Ovary (tissue), 9 donors: ENCODE data around the gene BHLHE41. TPM values are rescaled to one million over a fixed set of nuclear protein-coding genes. Genes with fewer than 3 reads are reported as not detected.

Source experiments
- DNase-seq, 5 donors: peaks; one replicate each; pipeline ENCODE4 v3.0.0-alpha.2; 2019 to 2020
- H3K27ac ChIP-seq, 2 donors: fragments of 200-600 bp; one replicate each; pipeline versions ENCODE4 v1.5.1 to v1.8.0; 2019 to 2022
- H3K27me3 ChIP-seq: fragments of 200-600 bp; one replicate; pipeline ENCODE4 v1.8.0; 2022
- H3K36me3 ChIP-seq: fragments of 200-600 bp; sonication (generic); one replicate; pipeline ENCODE4 v1.5.1; 2019
- H3K4me1 ChIP-seq: one replicate; pipeline ENCODE4 v1.8.1; 2013; ENCODE audit warnings: mild to moderate bottlenecking, moderate library complexity; ENCODE audit not compliant: insufficient read depth
- H3K4me3 ChIP-seq: fragments of 200-600 bp; sonication (generic); one replicate; pipeline ENCODE4 v1.5.1; 2017
- H3K9me3 ChIP-seq, 2 donors: fragments of 200-600 bp in 1 of 2; sonication (generic) in 1 of 2; one replicate each; pipeline versions ENCODE4 v1.5.1 to v1.8.1; 2013 to 2019; ENCODE audit warnings: mild to moderate bottlenecking in 1 of 2, moderate library complexity in 1 of 2
- EP300 ChIP-seq: sonication (generic); formaldehyde crosslinking; IDR thresholded peaks from one replicate; pipeline ENCODE4 v1.6.1; 2017; ENCODE audit warnings: antibody characterized with exemption
- POLR2A ChIP-seq: fragments of 450-650 bp; IDR thresholded peaks from one replicate; pipeline ENCODE4 v1.6.1; 2017; ENCODE audit warnings: antibody characterized with exemption, mild to moderate bottlenecking, moderate library complexity
- WGBS, 3 donors: extraction: QIAGEN DNeasy Blood & Tissue Kit in 1 of 3; methylation state at CpG; one replicate each; pipeline versions ENCODE4 v1.1.5 to v1.1.7; 2013 to 2017; 5-methylcytosine and 5-hydroxymethylcytosine counted together
- intact Hi-C, 4 donors: fragments of 100-400 bp; cut with DNase I; formaldehyde crosslinking; loops; one replicate each; pipeline versions ENCODE4 v1.11.0 to v1.15.1; 2022 to 2023
- polyA plus RNA-seq, 2 donors: library from polyadenylated mRNA; stranded (reverse); fragments of 200-250 nt in 1 of 2; fragments of 350-450 nt in 1 of 2; fragmentation: Illumina TruSeq in 1 of 2; extraction: RNeasy Lipid Tissue Mini Kit (QIAGEN cat#74804) in 1 of 2; gene quantifications; one replicate each; pipeline ENCODE4 v1.2.3, GENCODE V29; 2013 to 2014
- total RNA-seq, 7 donors: library from RNA; depleted of rRNA in 2 of 7; stranded (reverse); fragments of >200 nt in 2 of 7; fragmentation: NEBNext Ultra II Directional in 3 of 7; extraction: Animal tissue kit (Norgen Biotek cat#: 25700) in 3 of 7; gene quantifications; one replicate each; pipeline versions ENCODE4 v1.1.0 to v1.2.4, GENCODE V29; 2016 to 2023
- TF ChIP-seq, protein P1 (sequence below), 3 donors: fragments of 450-650 bp in 2 of 3; fragments of 200-600 bp in 1 of 3; IDR thresholded peaks; one replicate each; pipeline versions ENCODE4 v1.5.1 to v1.8.0; 2016 to 2022; ENCODE audit warnings: antibody characterized with exemption in 3 of 3, mild to moderate bottlenecking in 1 of 3
- donor health status: DM: no; HTN: no; CAD: no; lungs with moderate emphysema.
- donor health status: DM: no; HTN: no; CAD: no.
- donor health status: Bipolar disorder and iron deficiency.
- donor health status: DM: yes; HTN: yes; CAD: no.
- donor health status: DM: no; HTN: no; CAD: no.
- donor health status: DM: yes; HTN: yes; CAD: no.

The BHLHE41 gene
- total and polyA plus RNA-seq, 9 donors = 4.2 to 42.8 (median 27.4) TPM

DNA sequence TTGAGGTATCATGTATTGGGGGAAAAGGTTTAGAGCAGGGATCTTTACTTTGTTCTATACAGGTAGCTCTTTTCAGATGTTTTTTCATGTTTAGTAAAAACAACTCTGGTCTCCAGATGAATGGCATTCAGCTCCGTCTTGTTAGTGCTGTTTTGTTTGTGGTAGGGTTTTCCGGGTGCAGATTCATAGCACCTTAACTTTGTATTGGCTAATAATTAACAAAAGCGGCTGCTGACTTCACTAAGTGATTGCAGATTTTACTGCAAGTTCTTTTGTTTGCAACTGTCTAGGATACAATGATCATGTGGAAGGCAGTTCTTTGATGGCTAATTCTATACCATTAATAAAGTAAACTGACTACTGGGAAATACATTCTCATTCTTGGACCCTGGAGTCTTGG is 32.2 kb upstream of the BHLHE41 start:
- DNase-seq = no peak
- Histone ChIP-seq H3K9me3 (no peaks in the 10 kb centered on the region), H3K4me1 (peaks cover 7% of the 10 kb centered on the region), H3K27ac (no peak overlapping the region), H3K4me3 (no peak overlapping the region), H3K36me3 (no peaks in the 10 kb centered on the region), H3K27me3 (no peaks in the 10 kb centered on the region)
- whole genome bisulfite sequencing, 3 donors = 62 to 77% (median 63%) methylated on average over 3 of the region's 3 CpGs
- intact Hi-C loops = no loop called here
- TF ChIP-seq POLR2A (no peak), EP300 (no peak)
- TF ChIP-seq, protein P1, sequence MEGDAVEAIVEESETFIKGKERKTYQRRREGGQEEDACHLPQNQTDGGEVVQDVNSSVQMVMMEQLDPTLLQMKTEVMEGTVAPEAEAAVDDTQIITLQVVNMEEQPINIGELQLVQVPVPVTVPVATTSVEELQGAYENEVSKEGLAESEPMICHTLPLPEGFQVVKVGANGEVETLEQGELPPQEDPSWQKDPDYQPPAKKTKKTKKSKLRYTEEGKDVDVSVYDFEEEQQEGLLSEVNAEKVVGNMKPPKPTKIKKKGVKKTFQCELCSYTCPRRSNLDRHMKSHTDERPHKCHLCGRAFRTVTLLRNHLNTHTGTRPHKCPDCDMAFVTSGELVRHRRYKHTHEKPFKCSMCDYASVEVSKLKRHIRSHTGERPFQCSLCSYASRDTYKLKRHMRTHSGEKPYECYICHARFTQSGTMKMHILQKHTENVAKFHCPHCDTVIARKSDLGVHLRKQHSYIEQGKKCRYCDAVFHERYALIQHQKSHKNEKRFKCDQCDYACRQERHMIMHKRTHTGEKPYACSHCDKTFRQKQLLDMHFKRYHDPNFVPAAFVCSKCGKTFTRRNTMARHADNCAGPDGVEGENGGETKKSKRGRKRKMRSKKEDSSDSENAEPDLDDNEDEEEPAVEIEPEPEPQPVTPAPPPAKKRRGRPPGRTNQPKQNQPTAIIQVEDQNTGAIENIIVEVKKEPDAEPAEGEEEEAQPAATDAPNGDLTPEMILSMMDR (IDR thresholded peaks at IDR 0.05) = no peak

DNA sequence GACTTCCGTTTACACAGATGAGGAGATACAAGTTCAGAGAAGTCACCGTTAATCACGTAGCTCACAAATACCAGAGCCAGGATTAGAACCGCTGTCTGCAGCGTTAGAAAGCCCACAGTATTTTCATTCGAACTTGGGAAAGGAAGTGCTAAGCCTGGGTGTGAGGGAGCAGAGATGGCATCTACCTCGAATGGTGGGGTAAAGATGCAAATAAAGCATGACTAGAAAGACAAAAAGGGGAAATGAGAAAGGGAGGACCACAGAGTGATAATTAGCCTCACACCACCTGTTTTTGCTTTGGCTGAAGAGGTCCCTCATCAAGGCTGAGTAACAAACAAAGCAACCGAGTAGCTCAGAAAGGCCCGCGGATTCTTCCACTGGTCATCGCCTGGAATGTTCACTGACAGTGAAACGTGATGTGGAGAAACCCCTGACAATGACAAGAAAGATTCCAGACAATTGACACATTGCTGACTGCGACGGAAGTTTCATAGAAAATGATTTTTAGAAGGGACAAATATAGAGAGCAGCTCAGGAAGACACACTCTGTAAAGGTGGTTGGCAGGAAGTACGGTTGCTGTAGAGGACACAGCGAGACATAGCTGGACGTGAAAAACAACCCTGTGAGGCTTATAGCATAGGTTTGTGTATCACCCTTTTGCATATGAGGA is 31.5 kb upstream of the BHLHE41 start:
- H3K9me3 ChIP-seq = no peaks in the 10 kb centered on the region
- 83 to 84% (median 83%) methylated on average over 17 of the region's 17 CpGs for WGBS, 3 donors
- intact Hi-C loops = no loop called here

DNA sequence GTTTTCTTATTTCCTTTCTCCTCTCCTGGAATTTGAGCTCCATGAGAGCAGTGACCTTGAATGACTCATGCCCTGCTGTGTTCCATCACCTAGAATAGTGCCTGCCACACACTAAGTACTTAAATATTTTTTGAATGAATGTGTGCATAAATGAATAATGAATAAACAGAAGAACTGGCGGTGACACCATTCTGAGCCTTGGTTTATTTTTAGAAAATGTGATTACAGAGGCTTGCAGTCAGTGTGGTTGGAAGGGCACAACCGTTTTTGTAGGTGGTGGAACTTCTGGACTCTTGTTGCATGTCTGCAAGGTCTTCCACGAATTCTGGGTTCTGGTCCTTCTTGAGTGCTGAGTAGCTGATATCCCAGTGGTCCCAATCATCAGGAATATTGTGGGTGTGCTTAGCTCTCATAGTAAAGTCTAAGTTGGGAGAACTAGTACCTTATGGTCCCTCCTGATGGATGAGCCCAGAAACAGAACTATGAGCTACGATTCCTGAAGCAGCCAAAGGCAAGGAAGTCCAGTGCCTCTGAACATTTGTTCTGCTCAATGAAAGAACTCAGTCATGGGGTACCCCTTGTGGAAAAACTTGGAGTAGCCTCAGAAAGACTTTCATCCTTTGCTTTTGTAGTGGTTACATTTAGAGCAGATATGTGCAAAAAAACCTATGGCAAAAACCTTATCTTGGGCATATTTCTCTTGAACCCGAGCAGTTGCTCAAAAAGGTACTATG is 28.8 kb upstream of the BHLHE41 start:
- Histone ChIP-seq H3K9me3 (no peaks in the 10 kb centered on the region), H3K27me3 (no peaks in the 10 kb centered on the region), H3K27ac (no peak overlapping the region), H3K36me3 (no peaks in the 10 kb centered on the region), H3K4me3 (no peak overlapping the region), H3K4me1 (peaks cover 7% of the 10 kb centered on the region)
- intact Hi-C loops = no loop called here
- no peak for TF ChIP-seq POLR2A
- TF ChIP-seq EP300 = no peak
- TF ChIP-seq, protein P1 (IDR thresholded peaks at IDR 0.05) = no peak
- peak in 3 of 5 donors; percentile 26 to 63 (median 54) for DNase-seq
- WGBS, 3 donors = 34 to 35% (median 34%) methylated on average over 5 of the region's 5 CpGs

More for the DNA sequence above, 31.5 kb upstream of the BHLHE41 start:
- DNase-seq = no peak
- Histone ChIP-seq H3K4me3 (no peak overlapping the region), H3K4me1 (peaks cover 7% of the 10 kb centered on the region), H3K27ac (no peak overlapping the region), H3K27me3 (no peaks in the 10 kb centered on the region), H3K36me3 (no peaks in the 10 kb centered on the region)
- TF ChIP-seq, protein P1 (IDR thresholded peaks at IDR 0.05) = no peak
- TF ChIP-seq POLR2A = no peak
- TF ChIP-seq EP300 = no peak

DNA sequence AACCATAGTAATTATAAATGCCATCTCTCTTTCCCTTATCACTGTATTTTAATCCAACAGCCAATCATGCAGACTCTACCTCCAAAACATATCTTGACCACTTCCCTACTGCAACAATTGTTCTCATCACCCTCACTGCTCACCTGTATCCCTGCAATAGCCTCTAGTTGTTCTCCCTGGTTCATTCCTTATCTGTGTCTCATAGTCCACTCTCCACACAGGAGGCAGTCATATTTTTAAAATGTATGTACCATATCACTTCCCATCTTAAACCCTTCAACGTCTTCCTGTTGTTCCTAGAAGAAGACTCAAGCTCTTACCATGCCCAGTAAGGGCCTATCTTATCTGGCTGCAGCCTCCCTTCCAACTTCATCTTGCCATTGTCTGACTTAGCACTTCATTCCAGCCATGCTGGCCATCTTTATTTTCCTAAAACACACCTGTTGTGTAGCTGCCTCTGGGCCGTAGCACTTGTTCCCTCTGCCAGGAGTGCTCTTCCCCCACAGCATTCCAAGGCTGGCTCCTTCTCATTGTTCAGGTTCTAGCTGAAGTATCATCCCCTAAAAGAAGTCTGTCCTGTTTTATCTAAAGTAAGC is 27.8 kb upstream of the BHLHE41 start:
- no peak for DNase-seq
- Histone ChIP-seq H3K4me3 (no peak overlapping the region), H3K4me1 (peaks cover 7% of the 10 kb centered on the region), H3K27me3 (no peaks in the 10 kb centered on the region), H3K9me3 (no peaks in the 10 kb centered on the region), H3K36me3 (no peaks in the 10 kb centered on the region), H3K27ac (no peak overlapping the region)
- no peak for TF ChIP-seq POLR2A
- TF ChIP-seq, protein P1 (IDR thresholded peaks at IDR 0.05) = no peak
- no peak for TF ChIP-seq EP300
- 47 to 62% (median 48%) methylated on average over 2 of the region's 2 CpGs for WGBS, 3 donors
- intact Hi-C loops = no loop called here
